CD14-positive monocyte (primary cell): ENCODE results near the gene SERTM1. TPM values are rescaled to one million over a fixed set of nuclear protein-coding genes. Genes with fewer than 3 reads are reported as not detected.

Source experiments
- DNase-seq, 3 donors: peaks; one replicate each; pipeline ENCODE4 v3.0.0-alpha.2; 2011 to 2022
- H2AFZ ChIP-seq: 2 replicates; pipeline ENCODE4 v1.6.0; 2012; ENCODE audit warnings: mild to moderate bottlenecking, low read depth, low read length, inconsistent platforms; ENCODE audit not compliant: insufficient read depth, poor library complexity, severe bottlenecking
- H3K27ac ChIP-seq, 2 donors: 1 replicate in 1 of 2; 2 replicates in 1 of 2; pipeline ENCODE4 v1.5.1; 2012 to 2013; ENCODE audit warnings: low read length in 2 of 2, control low read depth in 1 of 2, inconsistent platforms in 1 of 2, low read depth in 1 of 2, mild to moderate bottlenecking in 1 of 2
- H3K27me3 ChIP-seq, 2 donors: one replicate each; pipeline versions ENCODE4 v1.6.0 to v1.6.1; 2011 to 2013; ENCODE audit warnings: low read length in 2 of 2; ENCODE audit not compliant: control insufficient read depth in 2 of 2, insufficient read depth in 2 of 2
- H3K36me3 ChIP-seq, 2 donors: replicated peaks in 1 of 2; 1 replicate in 1 of 2; 2 replicates in 1 of 2; pipeline versions ENCODE4 v1.5.1 to v1.6.1; 2012 to 2013; ENCODE audit warnings: low read length in 2 of 2, control low read depth in 1 of 2, inconsistent platforms in 1 of 2, mild to moderate bottlenecking in 1 of 2; ENCODE audit not compliant: insufficient read depth in 2 of 2, control insufficient read depth in 1 of 2
- H3K4me1 ChIP-seq, 2 donors: 1 replicate in 1 of 2; 2 replicates in 1 of 2; pipeline versions ENCODE4 v1.5.1 to v1.6.1; 2012 to 2013; ENCODE audit warnings: low read length in 2 of 2, control low read depth in 1 of 2, inconsistent platforms in 1 of 2, mild to moderate bottlenecking in 1 of 2, moderate library complexity in 1 of 2; ENCODE audit not compliant: insufficient read depth in 2 of 2, control insufficient read depth in 1 of 2
- H3K4me2 ChIP-seq: replicated peaks from 2 replicates; pipeline ENCODE3; 2012; ENCODE audit warnings: low read length, moderate library complexity, mild to moderate bottlenecking; ENCODE audit not compliant: poor library complexity, severe bottlenecking; ENCODE audit errors: extremely low read depth
- H3K4me3 ChIP-seq, 3 experiments: fragments of 200-600 bp in 1 of 3; sonication (generic) in 1 of 3; replicated peaks in 1 of 3; 1 replicate in 2 of 3; 2 replicates in 1 of 3; pipeline ENCODE4 v1.5.1; 2011 to 2013; ENCODE audit warnings: low read length in 3 of 3, mild to moderate bottlenecking in 3 of 3, control low read depth in 2 of 3, low read depth in 2 of 3, inconsistent platforms in 1 of 3, moderate library complexity in 1 of 3
- H3K79me2 ChIP-seq: 2 replicates; pipeline ENCODE4 v1.6.0; 2012; ENCODE audit warnings: mild to moderate bottlenecking, control low read depth, inconsistent platforms, low read length, moderate library complexity; ENCODE audit not compliant: insufficient read depth
- H3K9ac ChIP-seq: 2 replicates; pipeline ENCODE4 v1.6.0; 2017; ENCODE audit warnings: low read length, mild to moderate bottlenecking; ENCODE audit not compliant: insufficient read depth, poor library complexity, severe bottlenecking
- H3K9me3 ChIP-seq, 2 donors: replicated peaks in 1 of 2; 1 replicate in 1 of 2; 2 replicates in 1 of 2; pipeline versions ENCODE4 v1.5.1 to v1.6.1; 2012 to 2013; ENCODE audit warnings: low read length in 2 of 2, control low read depth in 1 of 2; ENCODE audit not compliant: control insufficient read depth in 1 of 2, insufficient read depth in 1 of 2
- H4K20me1 ChIP-seq: 2 replicates; pipeline ENCODE4 v1.6.0; 2012; ENCODE audit warnings: mild to moderate bottlenecking, low read length, control low read depth, moderate library complexity; ENCODE audit not compliant: insufficient read depth
- H3K27ac Mint-ChIP-seq, 7 donors: one replicate each; pipeline ENCODE4 v1.8.0; 2020; ENCODE audit warnings: mild to moderate bottlenecking in 7 of 7, mixed read lengths in 7 of 7, moderate library complexity in 6 of 7, inconsistent platforms in 2 of 7
- H3K27me3 Mint-ChIP-seq, 3 donors: one replicate each; pipeline ENCODE4 v1.8.0; 2021 to 2022; ENCODE audit warnings: low read depth in 3 of 3, mild to moderate bottlenecking in 3 of 3, mixed read lengths in 3 of 3, moderate library complexity in 3 of 3, inconsistent platforms in 1 of 3
- H3K36me3 Mint-ChIP-seq, 2 donors: one replicate each; pipeline ENCODE4 v1.8.0; 2020; ENCODE audit warnings: mixed read lengths in 2 of 2, inconsistent platforms in 1 of 2, mild to moderate bottlenecking in 1 of 2
- H3K4me1 Mint-ChIP-seq: one replicate; pipeline ENCODE4 v1.8.0; 2020; ENCODE audit warnings: mild to moderate bottlenecking, mixed read lengths
- H3K4me3 Mint-ChIP-seq, 2 donors: one replicate each; pipeline ENCODE4 v1.8.0; 2020; ENCODE audit warnings: mild to moderate bottlenecking in 2 of 2, mixed read lengths in 2 of 2, moderate library complexity in 1 of 2
- H3K9me3 Mint-ChIP-seq, 7 donors: one replicate each; pipeline ENCODE4 v1.8.0; 2020 to 2022; ENCODE audit warnings: mixed read lengths in 7 of 7, mild to moderate bottlenecking in 6 of 7, moderate library complexity in 6 of 7, inconsistent platforms in 2 of 7
- WGBS: methylation state at CpG from one replicate; pipeline ENCODE4 v1.1.5; 2013; ENCODE audit warnings: missing lambda C conversion rate; ENCODE audit not compliant: insufficient coverage; 5-methylcytosine and 5-hydroxymethylcytosine counted together
- intact Hi-C, 2 donors: fragments of 100-400 bp; cut with micrococcal nuclease; formaldehyde crosslinking; loops; one replicate each; pipeline versions ENCODE4 v1.15.0 to v1.15.1; 2023
- polyA plus RNA-seq, 3 donors: library from polyadenylated mRNA; depleted of rRNA in 1 of 3; unstranded in 2 of 3; stranded (reverse) in 1 of 3; fragments of 300-500 nt in 2 of 3; fragments of >200 nt in 1 of 3; fragmentation: Illumina TruSeq in 2 of 3; gene quantifications; 1 replicate in 2 of 3; 2 replicates in 1 of 3; pipeline ENCODE4 v1.2.3, GENCODE V29; 2012 to 2021
- TF ChIP-seq, protein P1 (sequence below): fragments of 200-600 bp; IDR thresholded peaks from one replicate; pipeline ENCODE4 v1.8.0; 2022; ENCODE audit warnings: antibody characterized with exemption, mild to moderate bottlenecking

SERTM1 gene
- polyA plus RNA-seq, 3 donors = not detected

DNA sequence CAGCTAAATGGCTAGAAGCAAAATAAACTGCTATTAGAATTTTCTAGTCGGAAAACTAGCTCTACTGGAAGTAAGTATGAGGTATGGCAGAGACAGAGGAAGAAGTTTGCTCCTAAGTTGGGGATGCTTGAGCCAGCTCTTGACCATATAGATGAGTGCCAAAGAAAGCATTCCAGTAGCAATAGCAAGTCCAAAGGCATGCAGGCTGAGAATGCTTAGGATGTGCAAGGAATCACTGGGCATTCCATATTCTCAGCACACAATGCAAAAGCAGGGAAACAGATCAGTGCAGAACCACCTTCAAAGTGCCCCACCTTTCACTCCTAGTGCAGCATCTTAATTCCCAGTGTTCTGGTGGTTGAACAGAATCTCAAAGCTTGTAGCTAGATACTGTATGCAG lies 32.9 kb downstream of the SERTM1 start:
- Histone ChIP-seq H3K27ac (no peak overlapping the region), H3K36me3 (no peaks in the 10 kb centered on the region), H3K4me1 (no peaks in the 10 kb centered on the region), H3K4me2 (no peak overlapping the region), H2AFZ (no peak overlapping the region), H3K79me2 (no peaks in the 10 kb centered on the region), H3K4me3 (no peak overlapping the region), H3K9ac (no peak overlapping the region), H3K9me3 (no peaks in the 10 kb centered on the region), H4K20me1 (no peaks in the 10 kb centered on the region), H3K27me3 (no peaks in the 10 kb centered on the region)
- H3K4me3 Mint-ChIP-seq = no peak overlapping the region
- no peak for DNase-seq
- intact Hi-C loops = no loop called here
- 90% methylated on average over 1 of the region's 1 CpG for WGBS
- no peak overlapping the region for H3K27ac Mint-ChIP-seq
- no peaks in the 10 kb centered on the region for H3K4me1 Mint-ChIP-seq
- H3K9me3 Mint-ChIP-seq = peaks cover 0 to 5% (median 2%) of the 10 kb centered on the region in 7 donors
- H3K36me3 Mint-ChIP-seq = no peaks in the 10 kb centered on the region
- H3K27me3 Mint-ChIP-seq = peaks cover 2 to 6% (median 4%) of the 10 kb centered on the region in 3 donors
- TF ChIP-seq, protein P1, sequence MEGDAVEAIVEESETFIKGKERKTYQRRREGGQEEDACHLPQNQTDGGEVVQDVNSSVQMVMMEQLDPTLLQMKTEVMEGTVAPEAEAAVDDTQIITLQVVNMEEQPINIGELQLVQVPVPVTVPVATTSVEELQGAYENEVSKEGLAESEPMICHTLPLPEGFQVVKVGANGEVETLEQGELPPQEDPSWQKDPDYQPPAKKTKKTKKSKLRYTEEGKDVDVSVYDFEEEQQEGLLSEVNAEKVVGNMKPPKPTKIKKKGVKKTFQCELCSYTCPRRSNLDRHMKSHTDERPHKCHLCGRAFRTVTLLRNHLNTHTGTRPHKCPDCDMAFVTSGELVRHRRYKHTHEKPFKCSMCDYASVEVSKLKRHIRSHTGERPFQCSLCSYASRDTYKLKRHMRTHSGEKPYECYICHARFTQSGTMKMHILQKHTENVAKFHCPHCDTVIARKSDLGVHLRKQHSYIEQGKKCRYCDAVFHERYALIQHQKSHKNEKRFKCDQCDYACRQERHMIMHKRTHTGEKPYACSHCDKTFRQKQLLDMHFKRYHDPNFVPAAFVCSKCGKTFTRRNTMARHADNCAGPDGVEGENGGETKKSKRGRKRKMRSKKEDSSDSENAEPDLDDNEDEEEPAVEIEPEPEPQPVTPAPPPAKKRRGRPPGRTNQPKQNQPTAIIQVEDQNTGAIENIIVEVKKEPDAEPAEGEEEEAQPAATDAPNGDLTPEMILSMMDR = no peak

DNA sequence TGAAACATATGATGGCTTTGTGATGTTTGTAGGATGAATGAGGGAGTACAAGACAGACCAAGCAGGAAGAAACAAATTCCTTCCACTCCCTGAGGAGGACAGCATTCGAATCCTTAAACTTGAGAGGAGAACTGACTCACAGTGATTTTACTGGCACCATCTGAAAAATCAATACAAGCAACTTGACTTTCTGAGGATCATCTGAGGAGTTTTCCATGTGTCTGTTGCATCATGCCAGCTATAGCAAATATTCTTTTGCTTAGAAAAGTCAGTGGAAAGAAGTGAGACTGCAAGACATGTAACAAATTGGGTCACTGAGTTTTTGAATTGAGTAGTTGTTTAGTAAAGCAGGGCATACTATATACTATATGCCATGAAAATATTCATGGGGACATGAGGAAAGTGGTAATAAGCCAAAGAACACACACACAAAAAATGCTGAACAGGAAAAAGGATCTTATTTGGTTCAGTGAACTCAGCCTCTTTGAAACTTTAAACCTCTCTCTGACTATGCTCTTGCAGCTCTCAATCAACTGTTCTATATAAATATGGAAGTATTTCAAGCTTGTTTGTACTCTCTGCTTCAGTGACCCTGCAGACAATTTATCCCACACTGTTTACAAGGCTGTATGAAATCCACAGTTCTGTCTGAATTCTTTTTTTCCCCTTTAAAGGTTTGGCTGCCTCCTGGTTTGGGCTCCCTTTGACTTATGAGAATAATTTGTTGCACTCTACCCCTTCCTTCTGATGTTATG lies 35.5 kb downstream of the SERTM1 start:
- no peaks in the 10 kb centered on the region for H3K4me1 Mint-ChIP-seq
- no CpG with 5 or more reads among the region's 1 CpG for WGBS
- H3K27me3 Mint-ChIP-seq = peaks cover 2 to 6% (median 4%) of the 10 kb centered on the region in 3 donors
- DNase-seq = no peak
- no peaks in the 10 kb centered on the region for H3K36me3 ChIP-seq
- no peak overlapping the region for H3K27ac ChIP-seq
- H3K4me3 ChIP-seq = no peak overlapping the region
- H3K4me3 Mint-ChIP-seq = no peak overlapping the region
- H3K79me2 ChIP-seq = no peaks in the 10 kb centered on the region
- H3K36me3 Mint-ChIP-seq = no peaks in the 10 kb centered on the region
- H4K20me1 ChIP-seq = no peaks in the 10 kb centered on the region
- no peaks in the 10 kb centered on the region for H3K9me3 ChIP-seq
- H3K9ac ChIP-seq = no peak overlapping the region
- H3K27ac Mint-ChIP-seq = no peak overlapping the region
- H3K4me1 ChIP-seq = no peaks in the 10 kb centered on the region
- no peak overlapping the region for H2AFZ ChIP-seq
- H3K9me3 Mint-ChIP-seq = peaks cover 0 to 7% (median 2%) of the 10 kb centered on the region in 7 donors
- no peak overlapping the region for H3K4me2 ChIP-seq
- H3K27me3 ChIP-seq = no peaks in the 10 kb centered on the region
- TF ChIP-seq, protein P1 = no peak
- intact Hi-C loops = no loop called here
